ENCODE results near the gene ZNF521.

The ZNF521 gene

DNA sequence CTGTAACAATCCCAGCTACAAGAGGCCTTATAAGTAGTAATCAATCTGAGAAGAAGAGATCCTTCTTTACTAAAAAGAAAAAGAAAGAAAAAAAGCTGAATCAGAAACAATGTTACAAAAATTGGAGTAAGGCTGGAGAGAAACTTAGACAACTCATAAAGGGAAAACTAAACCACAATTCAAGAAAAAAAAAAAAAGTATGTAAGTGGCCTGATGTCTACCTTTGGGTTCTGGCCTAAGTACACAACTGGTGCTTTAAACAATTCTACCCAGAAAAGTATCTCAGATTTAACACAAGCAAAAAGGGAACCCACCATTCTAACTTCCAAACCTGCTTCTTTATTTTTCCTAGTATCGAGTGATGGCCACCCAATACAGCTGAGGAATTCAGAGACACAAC lies 45.3 kb downstream of the ZNF521 start:
- TF ChIP-seq, protein P1, sequence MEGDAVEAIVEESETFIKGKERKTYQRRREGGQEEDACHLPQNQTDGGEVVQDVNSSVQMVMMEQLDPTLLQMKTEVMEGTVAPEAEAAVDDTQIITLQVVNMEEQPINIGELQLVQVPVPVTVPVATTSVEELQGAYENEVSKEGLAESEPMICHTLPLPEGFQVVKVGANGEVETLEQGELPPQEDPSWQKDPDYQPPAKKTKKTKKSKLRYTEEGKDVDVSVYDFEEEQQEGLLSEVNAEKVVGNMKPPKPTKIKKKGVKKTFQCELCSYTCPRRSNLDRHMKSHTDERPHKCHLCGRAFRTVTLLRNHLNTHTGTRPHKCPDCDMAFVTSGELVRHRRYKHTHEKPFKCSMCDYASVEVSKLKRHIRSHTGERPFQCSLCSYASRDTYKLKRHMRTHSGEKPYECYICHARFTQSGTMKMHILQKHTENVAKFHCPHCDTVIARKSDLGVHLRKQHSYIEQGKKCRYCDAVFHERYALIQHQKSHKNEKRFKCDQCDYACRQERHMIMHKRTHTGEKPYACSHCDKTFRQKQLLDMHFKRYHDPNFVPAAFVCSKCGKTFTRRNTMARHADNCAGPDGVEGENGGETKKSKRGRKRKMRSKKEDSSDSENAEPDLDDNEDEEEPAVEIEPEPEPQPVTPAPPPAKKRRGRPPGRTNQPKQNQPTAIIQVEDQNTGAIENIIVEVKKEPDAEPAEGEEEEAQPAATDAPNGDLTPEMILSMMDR (IDR thresholded peaks at IDR 0.05; ENCODE audit: unreplicated experiment in 3 of 3): no peak
- Mint-ChIP-seq H3K27ac (no peak overlapping the region), H3K27me3 (ENCODE audit: low read depth) (no peaks in the 10 kb centered on the region), H3K4me3 (no peak overlapping the region), H3K9me3 (no peaks in the 10 kb centered on the region), H3K4me1 (peaks cover 4% of the 10 kb centered on the region), H3K36me3 (ENCODE audit: low read depth) (peaks cover 47% of the 10 kb centered on the region)

DNA sequence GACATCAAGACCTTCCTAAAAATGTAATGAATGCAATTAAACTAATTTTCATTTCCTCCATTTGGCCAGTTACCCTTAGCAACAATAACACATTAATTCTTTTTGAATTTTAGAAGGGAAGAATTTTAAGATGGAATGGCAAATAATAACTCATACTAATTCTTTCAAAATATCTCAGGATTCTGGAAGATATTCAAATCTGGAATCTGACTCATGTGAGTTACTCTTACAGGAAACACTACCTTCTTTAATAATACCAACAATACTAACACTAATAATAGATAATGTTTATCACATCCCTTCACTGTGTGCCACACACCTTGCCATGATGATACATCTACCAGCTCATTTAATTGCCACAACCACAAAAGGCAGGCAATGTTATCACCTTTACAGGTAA lies 46.4 kb downstream of the ZNF521 start:
- TF ChIP-seq, protein P1 (IDR thresholded peaks at IDR 0.05; ENCODE audit: unreplicated experiment in 3 of 3): no peak
- Mint-ChIP-seq H3K9me3 (no peaks in the 10 kb centered on the region), H3K27ac (no peak overlapping the region), H3K27me3 (ENCODE audit: low read depth) (no peaks in the 10 kb centered on the region), H3K4me3 (no peak overlapping the region), H3K4me1 (peaks cover 4% of the 10 kb centered on the region), H3K36me3 (ENCODE audit: low read depth) (peaks cover 48% of the 10 kb centered on the region)

DNA sequence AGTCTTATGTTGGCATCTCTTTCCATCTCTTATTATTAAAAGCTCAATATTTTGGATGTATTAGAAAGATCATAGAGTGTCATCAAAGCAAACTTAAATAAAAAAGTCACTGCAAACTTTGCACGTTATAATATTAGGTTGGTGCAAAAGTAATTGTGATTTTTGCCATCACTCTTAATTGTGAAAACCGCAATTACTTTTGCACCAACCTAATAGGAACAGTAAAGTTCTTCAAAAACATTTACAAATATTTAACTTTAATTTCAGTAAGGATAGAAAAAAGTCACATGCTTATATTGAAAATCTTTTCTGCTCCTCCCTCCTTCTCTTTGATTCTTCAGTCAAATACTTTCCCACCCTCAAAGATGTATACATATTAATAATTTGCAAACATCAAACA lies 51.5 kb downstream of the ZNF521 start:
- Mint-ChIP-seq H3K27ac (no peak overlapping the region), H3K27me3 (ENCODE audit: low read depth) (no peaks in the 10 kb centered on the region), H3K9me3 (no peaks in the 10 kb centered on the region), H3K4me1 (no peaks in the 10 kb centered on the region), H3K36me3 (ENCODE audit: low read depth) (peaks cover 55% of the 10 kb centered on the region), H3K4me3 (no peak overlapping the region)
- TF ChIP-seq, protein P1 (IDR thresholded peaks at IDR 0.05; ENCODE audit: unreplicated experiment in 3 of 3): no peak

DNA sequence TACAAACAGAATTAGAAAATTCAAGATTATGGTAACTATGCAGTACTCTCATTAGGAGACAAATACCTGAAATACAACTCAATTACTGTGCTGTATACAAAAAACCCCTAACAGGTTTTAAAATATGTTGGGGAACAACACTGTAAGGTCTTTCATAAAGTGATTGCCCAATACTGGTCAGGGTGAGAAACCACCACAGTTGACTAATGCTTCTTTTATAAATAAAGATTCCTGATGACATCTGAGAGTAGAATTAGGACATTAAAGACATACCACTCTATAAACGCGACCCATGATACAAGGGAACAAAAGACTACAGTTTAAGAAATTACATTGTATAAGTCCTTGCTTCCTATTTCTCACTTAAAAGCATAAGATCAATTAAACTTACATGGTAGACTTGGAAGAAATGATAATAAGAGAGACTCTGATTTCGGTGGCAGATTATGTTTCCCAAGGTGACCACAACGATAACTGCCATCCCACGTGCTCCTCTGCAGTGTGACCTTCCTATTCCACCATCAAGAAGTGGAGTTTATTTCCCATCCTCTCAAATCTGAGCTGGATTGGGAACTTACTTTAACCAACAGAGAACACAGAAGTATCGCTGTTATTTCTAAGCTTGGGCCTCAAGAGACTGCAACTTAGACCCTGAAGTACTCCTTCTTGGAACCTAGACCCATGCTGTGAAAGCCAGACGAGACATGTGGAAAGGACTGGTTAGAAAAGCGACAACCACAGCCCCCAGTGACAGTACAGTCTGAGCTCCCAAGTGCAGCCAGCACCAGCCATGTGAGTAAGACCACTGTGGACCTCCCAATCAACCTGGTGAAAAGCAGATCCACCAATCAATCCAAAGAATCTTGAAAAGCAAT lies 52.3 kb downstream of the ZNF521 start:
- Mint-ChIP-seq H3K9me3 (no peaks in the 10 kb centered on the region), H3K27ac (peak overlapping the region in 1 of 3 experiments; percentile 47), H3K27me3 (ENCODE audit: low read depth) (no peaks in the 10 kb centered on the region), H3K36me3 (ENCODE audit: low read depth) (peaks cover 57% of the 10 kb centered on the region), H3K4me1 (no peaks in the 10 kb centered on the region), H3K4me3 (no peak overlapping the region)
- TF ChIP-seq, protein P1 (IDR thresholded peaks at IDR 0.05; ENCODE audit: unreplicated experiment in 3 of 3): no peak

DNA sequence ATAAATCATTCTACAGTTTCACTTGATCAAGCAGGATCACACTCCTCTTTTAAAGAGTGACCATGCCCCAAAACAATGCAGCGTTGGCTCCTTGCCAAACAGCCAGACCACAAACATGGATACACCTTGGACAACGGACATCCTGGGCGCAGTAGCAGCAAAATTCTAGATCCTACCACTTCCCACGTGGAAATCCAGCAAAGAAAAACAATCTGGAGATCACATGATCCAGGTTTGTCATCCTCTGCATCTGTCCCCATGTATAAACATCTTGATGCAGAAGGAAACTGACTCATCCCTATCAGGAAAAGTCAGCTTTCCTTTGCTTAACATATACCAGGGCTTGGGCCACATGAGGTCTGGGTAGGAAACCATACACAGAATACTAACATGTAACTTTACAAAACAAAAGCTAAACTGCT lies 53.1 kb downstream of the ZNF521 start:
- Mint-ChIP-seq H3K4me3 (no peak overlapping the region), H3K27ac (peak overlapping the region in 1 of 3 experiments; percentile 47), H3K4me1 (no peaks in the 10 kb centered on the region), H3K27me3 (ENCODE audit: low read depth) (no peaks in the 10 kb centered on the region), H3K9me3 (no peaks in the 10 kb centered on the region), H3K36me3 (ENCODE audit: low read depth) (peaks cover 49% of the 10 kb centered on the region)
- TF ChIP-seq, protein P1 (IDR thresholded peaks at IDR 0.05; ENCODE audit: unreplicated experiment in 3 of 3): no peak

Data from nephron (organoid).